ENCODE results near the gene TBC1D19.
A peak's percentile ranks its signal among the peaks of the same experiment; 100 is the strongest.

Gene TBC1D19

DNA sequence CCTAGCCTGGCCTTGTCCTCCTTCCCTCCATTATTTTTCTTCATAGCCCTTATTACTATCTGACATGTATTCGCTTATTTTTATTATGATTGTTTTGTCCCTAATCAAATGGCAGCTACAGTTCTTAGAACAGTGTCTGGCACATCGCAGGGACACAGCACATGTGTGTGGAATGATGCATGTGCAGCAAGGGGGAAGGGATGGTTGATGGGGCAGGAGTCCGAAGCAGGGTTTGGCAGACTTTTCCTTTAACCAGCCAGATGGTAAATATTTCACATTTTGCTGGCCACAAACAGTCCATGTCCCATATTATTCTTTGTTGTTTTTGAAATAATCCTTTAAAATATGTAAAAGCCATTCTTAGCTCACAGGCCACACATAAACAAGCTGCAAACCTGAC is 148.5 kb downstream of the TBC1D19 start:
- H3K4me3 ChIP-seq (ENCODE audit: low read depth, low read length): no peak overlapping the region
- DNase-seq (ENCODE audit: low read depth): no peak
- TF ChIP-seq POLR2A (IDR thresholded peaks at IDR 0.05; ENCODE audit: extremely low read depth, insufficient read length): no peak
- TF ChIP-seq, protein P1, sequence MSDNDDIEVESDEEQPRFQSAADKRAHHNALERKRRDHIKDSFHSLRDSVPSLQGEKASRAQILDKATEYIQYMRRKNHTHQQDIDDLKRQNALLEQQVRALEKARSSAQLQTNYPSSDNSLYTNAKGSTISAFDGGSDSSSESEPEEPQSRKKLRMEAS (IDR thresholded peaks at IDR 0.05; ENCODE audit: low read depth, low read length): no peak
- TF ChIP-seq, protein P2, sequence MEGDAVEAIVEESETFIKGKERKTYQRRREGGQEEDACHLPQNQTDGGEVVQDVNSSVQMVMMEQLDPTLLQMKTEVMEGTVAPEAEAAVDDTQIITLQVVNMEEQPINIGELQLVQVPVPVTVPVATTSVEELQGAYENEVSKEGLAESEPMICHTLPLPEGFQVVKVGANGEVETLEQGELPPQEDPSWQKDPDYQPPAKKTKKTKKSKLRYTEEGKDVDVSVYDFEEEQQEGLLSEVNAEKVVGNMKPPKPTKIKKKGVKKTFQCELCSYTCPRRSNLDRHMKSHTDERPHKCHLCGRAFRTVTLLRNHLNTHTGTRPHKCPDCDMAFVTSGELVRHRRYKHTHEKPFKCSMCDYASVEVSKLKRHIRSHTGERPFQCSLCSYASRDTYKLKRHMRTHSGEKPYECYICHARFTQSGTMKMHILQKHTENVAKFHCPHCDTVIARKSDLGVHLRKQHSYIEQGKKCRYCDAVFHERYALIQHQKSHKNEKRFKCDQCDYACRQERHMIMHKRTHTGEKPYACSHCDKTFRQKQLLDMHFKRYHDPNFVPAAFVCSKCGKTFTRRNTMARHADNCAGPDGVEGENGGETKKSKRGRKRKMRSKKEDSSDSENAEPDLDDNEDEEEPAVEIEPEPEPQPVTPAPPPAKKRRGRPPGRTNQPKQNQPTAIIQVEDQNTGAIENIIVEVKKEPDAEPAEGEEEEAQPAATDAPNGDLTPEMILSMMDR (IDR thresholded peaks at IDR 0.05; ENCODE audit: low read depth, low read length): no peak
- no peak for TF ChIP-seq MYC (IDR thresholded peaks at IDR 0.05; ENCODE audit: low read depth, low read length)

DNA sequence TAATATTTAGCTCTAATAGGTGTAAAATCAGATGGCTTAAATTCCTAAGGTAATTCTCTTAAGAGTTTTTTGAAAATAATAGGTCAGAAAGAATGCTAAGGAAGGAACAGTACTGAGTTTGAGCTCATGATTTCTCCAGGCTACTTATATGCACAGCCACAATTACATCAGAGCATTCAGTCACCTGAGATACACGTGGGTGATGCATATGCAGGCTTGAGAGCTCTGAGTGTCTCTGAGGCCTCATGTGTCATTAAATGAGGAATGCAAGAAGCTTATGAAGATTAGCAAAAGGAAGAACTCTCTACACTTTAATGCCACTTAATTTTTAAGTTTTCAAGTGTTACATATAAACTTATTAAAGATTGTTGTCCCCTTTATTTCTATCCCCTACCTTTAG is 152.7 kb downstream of the TBC1D19 start:
- H3K4me3 ChIP-seq (ENCODE audit: low read depth, low read length): no peak overlapping the region
- TF ChIP-seq, protein P1 (IDR thresholded peaks at IDR 0.05; ENCODE audit: low read depth, low read length): no peak
- no peak for TF ChIP-seq MYC (IDR thresholded peaks at IDR 0.05; ENCODE audit: low read depth, low read length)
- TF ChIP-seq POLR2A (IDR thresholded peaks at IDR 0.05; ENCODE audit: extremely low read depth, insufficient read length): no peak
- TF ChIP-seq, protein P2 (IDR thresholded peaks at IDR 0.05; ENCODE audit: low read depth, low read length): no peak
- no peak for DNase-seq (ENCODE audit: low read depth)

DNA sequence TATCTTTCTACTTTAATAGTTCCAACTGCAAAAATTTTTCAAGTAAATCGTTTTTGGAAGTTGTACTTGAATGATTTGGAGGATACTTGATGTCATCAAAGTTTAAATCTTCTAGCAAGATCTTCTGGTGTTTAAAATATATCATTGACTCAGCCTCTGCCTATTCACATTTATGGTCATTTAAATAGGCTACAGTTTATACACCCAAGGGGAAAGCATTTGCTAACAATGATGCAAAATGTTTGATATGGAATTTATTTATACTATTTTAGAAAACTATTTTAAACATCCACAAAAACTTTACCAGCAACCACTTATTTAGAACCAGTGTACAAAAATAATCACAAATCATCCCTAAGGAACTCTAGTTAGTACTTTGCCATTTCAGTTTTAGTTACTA is 153.5 kb downstream of the TBC1D19 start:
- TF ChIP-seq MYC (IDR thresholded peaks at IDR 0.05; ENCODE audit: low read depth, low read length) (no peak), POLR2A (IDR thresholded peaks at IDR 0.05; ENCODE audit: extremely low read depth, insufficient read length) (no peak)
- TF ChIP-seq, protein P1 (IDR thresholded peaks at IDR 0.05; ENCODE audit: low read depth, low read length): no peak
- TF ChIP-seq, protein P2 (IDR thresholded peaks at IDR 0.05; ENCODE audit: low read depth, low read length): no peak
- H3K4me3 ChIP-seq (ENCODE audit: low read depth, low read length): no peak overlapping the region
- no peak for DNase-seq (ENCODE audit: low read depth)

GRCh38 chr4:26741491-26741871 is 157.6 kb downstream of the TBC1D19 start:
- no peak for DNase-seq (ENCODE audit: low read depth)
- no peak for TF ChIP-seq MYC (IDR thresholded peaks at IDR 0.05; ENCODE audit: low read depth, low read length)
- TF ChIP-seq, protein P1 (IDR thresholded peaks at IDR 0.05; ENCODE audit: low read depth, low read length): no peak
- no peak for TF ChIP-seq POLR2A (IDR thresholded peaks at IDR 0.05; ENCODE audit: extremely low read depth, insufficient read length)
- TF ChIP-seq, protein P2 (IDR thresholded peaks at IDR 0.05; ENCODE audit: low read depth, low read length): no peak
- no peak overlapping the region for H3K4me3 ChIP-seq (ENCODE audit: low read depth, low read length)

DNA sequence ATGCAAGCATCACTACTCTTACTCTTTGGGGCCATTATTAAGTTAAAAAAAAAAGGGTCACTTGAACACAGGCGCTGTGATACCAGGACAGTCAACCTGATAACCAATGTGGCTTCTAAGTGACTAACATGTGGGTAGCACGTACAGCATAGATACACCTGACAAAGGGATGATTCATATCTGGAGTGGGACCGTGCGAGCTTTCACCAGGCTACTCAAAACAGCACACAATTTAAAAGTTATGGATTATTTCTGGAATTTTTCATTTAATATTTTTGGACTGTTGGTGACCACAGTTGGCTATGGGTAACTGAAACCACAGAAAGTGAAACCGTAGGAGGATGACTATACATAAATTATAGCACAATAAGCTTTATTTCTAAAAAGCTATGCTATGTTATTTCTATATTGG is 162.9 kb downstream of the TBC1D19 start:
- H3K4me3 ChIP-seq (ENCODE audit: low read depth, low read length): no peak overlapping the region
- no peak for DNase-seq (ENCODE audit: low read depth)
- TF ChIP-seq MYC (IDR thresholded peaks at IDR 0.05; ENCODE audit: low read depth, low read length) (no peak), POLR2A (IDR thresholded peaks at IDR 0.05; ENCODE audit: extremely low read depth, insufficient read length) (no peak)
- TF ChIP-seq, protein P2 (IDR thresholded peaks at IDR 0.05; ENCODE audit: low read depth, low read length): no peak
- TF ChIP-seq, protein P1 (IDR thresholded peaks at IDR 0.05; ENCODE audit: low read depth, low read length): no peak

DNA sequence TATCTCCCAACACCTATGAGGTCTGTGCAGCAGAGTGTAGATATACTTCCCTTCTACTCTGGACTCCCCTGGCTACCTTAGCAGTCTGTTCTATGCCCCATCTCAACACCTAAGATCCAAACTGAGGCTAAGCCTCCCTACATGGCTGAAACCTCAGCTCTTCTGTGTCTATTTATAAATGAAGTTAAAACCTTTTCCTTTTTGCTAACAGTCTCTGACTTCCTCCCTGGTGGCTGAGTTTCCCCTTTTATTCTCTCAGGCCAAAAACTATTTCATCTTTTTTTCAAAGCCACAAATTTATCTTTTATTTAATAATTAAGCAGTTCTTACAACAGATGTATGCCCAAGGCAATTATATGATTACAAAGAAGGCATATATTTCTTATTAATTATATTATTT is 164.9 kb downstream of the TBC1D19 start:
- DNase-seq (ENCODE audit: low read depth): peak; percentile 41
- H3K4me3 ChIP-seq (ENCODE audit: low read depth, low read length): no peak overlapping the region
- TF ChIP-seq, protein P1 (IDR thresholded peaks at IDR 0.05; ENCODE audit: low read depth, low read length): no peak
- TF ChIP-seq MYC (IDR thresholded peaks at IDR 0.05; ENCODE audit: low read depth, low read length): no peak
- TF ChIP-seq, protein P2 (IDR thresholded peaks at IDR 0.05; ENCODE audit: low read depth, low read length): no peak
- TF ChIP-seq POLR2A (IDR thresholded peaks at IDR 0.05; ENCODE audit: extremely low read depth, insufficient read length): no peak
